WTC11 (cell line): ENCODE data around the gene SPAG4. TPM values are rescaled to one million over a fixed set of nuclear protein-coding genes. Genes with fewer than 3 reads are reported as not detected.

Experiments
- CDX4 ChIP-seq: fragments of 250-450 bp; sonication (Bioruptor Pico); IDR thresholded peaks from 2 replicates; pipeline ENCODE4 v1.9.0; 2021; ENCODE audit warnings: moderate library complexity, mild to moderate bottlenecking, inconsistent platforms, borderline replicate concordance
- EMX1 ChIP-seq: fragments of 250-450 bp; sonication (Bioruptor Pico); IDR thresholded peaks from 2 replicates; pipeline ENCODE4 v1.8.0; 2021; ENCODE audit warnings: mild to moderate bottlenecking
- FOXP1 ChIP-seq: sonication (generic); formaldehyde crosslinking; IDR thresholded peaks from 2 replicates; pipeline ENCODE4 v1.8.0; 2022; ENCODE audit warnings: missing genetic modification reagents, mild to moderate bottlenecking, moderate library complexity, borderline replicate concordance
- FOXP4 ChIP-seq: sonication (generic); formaldehyde crosslinking; IDR thresholded peaks from 2 replicates; pipeline ENCODE4 v1.8.0; 2022; ENCODE audit warnings: mild to moderate bottlenecking, missing genetic modification reagents
- JAZF1 ChIP-seq: fragments of 250-450 bp; sonication (Bioruptor Pico); IDR thresholded peaks from 2 replicates; pipeline ENCODE4 v1.9.0; 2021; ENCODE audit warnings: moderate library complexity, mild to moderate bottlenecking, inconsistent platforms
- JUN ChIP-seq: sonication (generic); formaldehyde crosslinking; IDR thresholded peaks from 2 replicates; pipeline ENCODE4 v1.8.0; 2023; ENCODE audit warnings: mild to moderate bottlenecking, missing genetic modification reagents
- KAT7 ChIP-seq: sonication (generic); formaldehyde crosslinking; IDR thresholded peaks from 2 replicates; pipeline ENCODE4 v1.8.1; 2023; ENCODE audit warnings: missing genetic modification reagents, mild to moderate bottlenecking, borderline replicate concordance
- MYBL2 ChIP-seq: sonication (generic); formaldehyde crosslinking; IDR thresholded peaks from 2 replicates; pipeline ENCODE4 v1.8.1; 2023; ENCODE audit warnings: mild to moderate bottlenecking, moderate library complexity, missing genetic modification reagents
- NR3C1 ChIP-seq: sonication (generic); formaldehyde crosslinking; conservative IDR thresholded peaks from 2 replicates; pipeline ENCODE4 v1.8.1; 2023; ENCODE audit warnings: low read depth, mild to moderate bottlenecking, missing genetic modification reagents
- OVOL2 ChIP-seq: fragments of 250-450 bp; sonication (Bioruptor Pico); IDR thresholded peaks from 2 replicates; pipeline ENCODE4 v1.9.0; 2021; ENCODE audit warnings: mild to moderate bottlenecking, borderline replicate concordance
- TEAD4 ChIP-seq: sonication (generic); formaldehyde crosslinking; IDR thresholded peaks from 2 replicates; pipeline ENCODE4 v1.8.0; 2022; ENCODE audit warnings: mild to moderate bottlenecking, missing genetic modification reagents
- ZNF138 ChIP-seq: sonication (generic); formaldehyde crosslinking; conservative IDR thresholded peaks from 2 replicates; pipeline ENCODE4 v1.8.1; 2022; ENCODE audit warnings: mild to moderate bottlenecking, moderate library complexity, missing genetic modification reagents
- ZNF281 ChIP-seq: sonication (generic); formaldehyde crosslinking; IDR thresholded peaks from 2 replicates; pipeline ENCODE4 v1.8.0; 2023; ENCODE audit warnings: mild to moderate bottlenecking, missing genetic modification reagents
- ZNF532 ChIP-seq: fragments of 250-450 bp; sonication (Bioruptor Pico); IDR thresholded peaks from 2 replicates; pipeline ENCODE4 v1.9.0; 2021; ENCODE audit warnings: mild to moderate bottlenecking, borderline replicate concordance
- ZSCAN18 ChIP-seq: fragments of 250-450 bp; sonication (Bioruptor Pico); IDR thresholded peaks from 2 replicates; pipeline ENCODE4 v2.1.2; 2022; ENCODE audit warnings: mild to moderate bottlenecking, moderate library complexity
- total RNA-seq: library from RNA; stranded (reverse); gene quantifications from 3 replicates; pipeline ENCODE4 v1.2.3, GENCODE V29; 2021
- TF ChIP-seq, protein P1 (sequence below): sonication (generic); formaldehyde crosslinking; conservative IDR thresholded peaks from 2 replicates; pipeline ENCODE4 v1.8.1; 2023; ENCODE audit warnings: mild to moderate bottlenecking, low read depth, missing genetic modification reagents, moderate library complexity
- TF ChIP-seq, protein P2 (sequence below): sonication (generic); formaldehyde crosslinking; IDR thresholded peaks from 2 replicates; pipeline ENCODE4 v1.8.1; 2022; ENCODE audit warnings: missing genetic modification reagents, borderline replicate concordance
- TF ChIP-seq, protein P3 (sequence below): sonication (generic); formaldehyde crosslinking; IDR thresholded peaks from 2 replicates; pipeline ENCODE4 v1.8.0; 2022; ENCODE audit warnings: mild to moderate bottlenecking, missing genetic modification reagents
- TF ChIP-seq, protein P4 (sequence below): sonication (generic); formaldehyde crosslinking; IDR thresholded peaks from 2 replicates; pipeline ENCODE4 v1.8.1; 2022; ENCODE audit warnings: mild to moderate bottlenecking, moderate library complexity, missing genetic modification reagents

The SPAG4 gene
- total RNA-seq, 1 experiment from 2014 or later = 3.5 TPM

- TF ChIP-seq ZNF138 (CRISPR knock-in tag) = 0 out of 2 replicates have a peak, but pooled peaks have one; percentile 75
- TF ChIP-seq ZSCAN18 = no peak
- TF ChIP-seq, protein P1, sequence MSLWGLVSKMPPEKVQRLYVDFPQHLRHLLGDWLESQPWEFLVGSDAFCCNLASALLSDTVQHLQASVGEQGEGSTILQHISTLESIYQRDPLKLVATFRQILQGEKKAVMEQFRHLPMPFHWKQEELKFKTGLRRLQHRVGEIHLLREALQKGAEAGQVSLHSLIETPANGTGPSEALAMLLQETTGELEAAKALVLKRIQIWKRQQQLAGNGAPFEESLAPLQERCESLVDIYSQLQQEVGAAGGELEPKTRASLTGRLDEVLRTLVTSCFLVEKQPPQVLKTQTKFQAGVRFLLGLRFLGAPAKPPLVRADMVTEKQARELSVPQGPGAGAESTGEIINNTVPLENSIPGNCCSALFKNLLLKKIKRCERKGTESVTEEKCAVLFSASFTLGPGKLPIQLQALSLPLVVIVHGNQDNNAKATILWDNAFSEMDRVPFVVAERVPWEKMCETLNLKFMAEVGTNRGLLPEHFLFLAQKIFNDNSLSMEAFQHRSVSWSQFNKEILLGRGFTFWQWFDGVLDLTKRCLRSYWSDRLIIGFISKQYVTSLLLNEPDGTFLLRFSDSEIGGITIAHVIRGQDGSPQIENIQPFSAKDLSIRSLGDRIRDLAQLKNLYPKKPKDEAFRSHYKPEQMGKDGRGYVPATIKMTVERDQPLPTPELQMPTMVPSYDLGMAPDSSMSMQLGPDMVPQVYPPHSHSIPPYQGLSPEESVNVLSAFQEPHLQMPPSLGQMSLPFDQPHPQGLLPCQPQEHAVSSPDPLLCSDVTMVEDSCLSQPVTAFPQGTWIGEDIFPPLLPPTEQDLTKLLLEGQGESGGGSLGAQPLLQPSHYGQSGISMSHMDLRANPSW = no peak
- no peak for TF ChIP-seq JAZF1 (CRISPR knock-in tag)
- TF ChIP-seq, protein P2, sequence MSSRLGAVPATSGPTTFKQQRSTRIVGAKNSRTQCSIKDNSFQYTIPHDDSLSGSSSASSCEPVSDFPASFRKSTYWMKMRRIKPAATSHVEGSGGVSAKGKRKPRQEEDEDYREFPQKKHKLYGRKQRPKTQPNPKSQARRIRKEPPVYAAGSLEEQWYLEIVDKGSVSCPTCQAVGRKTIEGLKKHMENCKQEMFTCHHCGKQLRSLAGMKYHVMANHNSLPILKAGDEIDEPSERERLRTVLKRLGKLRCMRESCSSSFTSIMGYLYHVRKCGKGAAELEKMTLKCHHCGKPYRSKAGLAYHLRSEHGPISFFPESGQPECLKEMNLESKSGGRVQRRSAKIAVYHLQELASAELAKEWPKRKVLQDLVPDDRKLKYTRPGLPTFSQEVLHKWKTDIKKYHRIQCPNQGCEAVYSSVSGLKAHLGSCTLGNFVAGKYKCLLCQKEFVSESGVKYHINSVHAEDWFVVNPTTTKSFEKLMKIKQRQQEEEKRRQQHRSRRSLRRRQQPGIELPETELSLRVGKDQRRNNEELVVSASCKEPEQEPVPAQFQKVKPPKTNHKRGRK = peak; percentile 81; the same call in 1 of the 2 replicates
- TF ChIP-seq ZNF532 (CRISPR knock-in tag) = no peak
- TF ChIP-seq FOXP1 = peak; percentile 100
- TF ChIP-seq, protein P3, sequence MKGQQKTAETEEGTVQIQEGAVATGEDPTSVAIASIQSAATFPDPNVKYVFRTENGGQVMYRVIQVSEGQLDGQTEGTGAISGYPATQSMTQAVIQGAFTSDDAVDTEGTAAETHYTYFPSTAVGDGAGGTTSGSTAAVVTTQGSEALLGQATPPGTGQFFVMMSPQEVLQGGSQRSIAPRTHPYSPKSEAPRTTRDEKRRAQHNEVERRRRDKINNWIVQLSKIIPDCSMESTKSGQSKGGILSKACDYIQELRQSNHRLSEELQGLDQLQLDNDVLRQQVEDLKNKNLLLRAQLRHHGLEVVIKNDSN (CRISPR knock-in tag) = peak; percentile 87
- TF ChIP-seq KAT7 (CRISPR knock-in tag) = peak; percentile 98
- TF ChIP-seq, protein P4, sequence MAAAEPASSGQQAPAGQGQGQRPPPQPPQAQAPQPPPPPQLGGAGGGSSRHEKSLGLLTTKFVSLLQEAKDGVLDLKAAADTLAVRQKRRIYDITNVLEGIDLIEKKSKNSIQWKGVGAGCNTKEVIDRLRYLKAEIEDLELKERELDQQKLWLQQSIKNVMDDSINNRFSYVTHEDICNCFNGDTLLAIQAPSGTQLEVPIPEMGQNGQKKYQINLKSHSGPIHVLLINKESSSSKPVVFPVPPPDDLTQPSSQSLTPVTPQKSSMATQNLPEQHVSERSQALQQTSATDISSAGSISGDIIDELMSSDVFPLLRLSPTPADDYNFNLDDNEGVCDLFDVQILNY (CRISPR knock-in tag) = peak; percentile 96
- peak; percentile 97 for TF ChIP-seq TEAD4 (CRISPR knock-in tag)
- peak; percentile 99 for TF ChIP-seq FOXP4
- peak; percentile 96 for TF ChIP-seq ZNF281 (CRISPR knock-in tag)
- no peak for TF ChIP-seq CDX4 (CRISPR knock-in tag)
- peak; percentile 99 for TF ChIP-seq MYBL2
- TF ChIP-seq OVOL2 (CRISPR knock-in tag) = no peak
- no peak for TF ChIP-seq NR3C1 (CRISPR knock-in tag)
- peak; percentile 99 for TF ChIP-seq JUN (CRISPR knock-in tag)
- no peak for TF ChIP-seq EMX1 (CRISPR knock-in tag)
Measured at GRCh38 chr20:35600993-35601973, 14.3 kb upstream of the SPAG4 start (continued).
